ENCODE measurements around the gene PRMT3. TPM values are rescaled to one million over a fixed set of nuclear protein-coding genes. Genes with fewer than 3 reads are reported as not detected.
"Not testable (repeated sequence)": the region's sequence is repeated elsewhere in the genome, so short reads cannot be mapped to it uniquely, and the experiment has no call there.

PRMT3 gene
- total RNA-seq, 2 donors from 2014 or later = 10.1 to 12.2 TPM

DNA sequence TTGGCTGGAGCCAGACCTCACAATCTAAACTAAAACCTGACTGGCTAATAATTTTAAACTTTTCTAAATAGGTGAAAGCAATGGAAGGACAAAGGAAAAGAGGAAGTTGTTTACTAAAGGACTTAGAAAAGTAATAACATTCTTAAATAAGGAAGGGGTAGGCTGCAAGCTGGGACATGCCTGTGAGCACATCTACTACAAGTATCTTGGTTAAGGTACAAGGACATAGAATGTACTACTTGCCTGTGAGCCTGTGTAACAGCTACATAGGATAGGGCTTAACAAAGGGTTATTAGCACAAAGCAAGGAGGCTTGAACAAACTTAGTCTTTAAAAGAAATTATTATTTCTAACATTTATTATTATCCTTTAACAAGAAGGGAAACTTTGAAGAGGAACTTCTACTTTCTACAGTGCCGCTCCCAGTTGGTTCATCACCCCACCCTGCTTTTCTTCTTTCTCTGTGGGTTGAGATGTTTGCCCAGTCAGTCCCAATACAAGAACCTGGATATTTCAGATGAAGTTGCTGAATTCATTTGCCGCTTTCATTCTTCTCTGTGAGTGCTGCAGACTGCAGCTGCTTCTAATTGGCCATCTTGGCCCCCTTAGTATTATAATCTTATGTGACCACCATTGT is 87.5 kb downstream of the PRMT3 start:
- Mint-ChIP-seq H3K4me1 (peaks cover 21% of the 10 kb centered on the region), H3K27ac (no peak overlapping the region), H3K36me3 (ENCODE audit: low read depth) (peaks cover 8% of the 10 kb centered on the region), H3K4me3 (no peak overlapping the region), H3K27me3 (no peaks in the 10 kb centered on the region)
- H3K9me3 ChIP-seq (ENCODE audit: control insufficient read depth, low read length, poor library complexity, severe bottlenecking) = peaks cover 2% of the 10 kb centered on the region
- DNase-seq = no peak
- ATAC-seq = no peak

DNA sequence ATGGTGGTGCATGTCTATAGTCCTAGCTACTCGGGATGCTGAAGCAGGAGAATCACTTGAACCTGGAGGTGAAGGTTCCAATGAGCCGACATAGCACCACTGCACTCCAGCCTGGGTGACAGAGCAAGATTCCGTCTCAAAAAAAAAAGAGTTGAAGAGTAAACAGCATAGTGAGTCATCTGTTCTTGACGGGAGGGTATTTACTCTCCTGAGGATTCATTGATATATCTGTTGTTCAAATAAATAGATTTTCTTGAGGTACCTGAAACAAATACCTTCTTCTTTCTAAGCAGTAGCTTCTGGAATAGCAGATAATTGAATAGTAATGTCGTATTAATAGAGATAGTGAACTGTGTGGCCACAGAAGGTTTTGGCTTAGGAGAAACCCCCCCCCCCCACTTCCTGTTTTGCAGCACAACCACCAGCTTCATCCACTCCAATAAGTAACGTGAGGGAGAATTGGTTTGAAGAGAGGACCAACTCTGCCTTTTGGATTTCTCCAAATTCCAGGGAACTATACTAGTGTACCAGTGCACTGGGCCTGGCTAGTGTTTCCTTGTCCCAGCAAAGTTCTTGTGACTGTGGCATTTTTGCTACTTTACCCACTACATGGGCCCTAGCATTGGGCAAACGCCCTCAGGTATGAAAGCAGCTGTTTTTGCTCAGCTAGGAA is 90.0 kb downstream of the PRMT3 start:
- H3K27ac Mint-ChIP-seq = no peak overlapping the region
- H3K9me3 ChIP-seq (ENCODE audit: control insufficient read depth, low read length, poor library complexity, severe bottlenecking) = peaks cover 2% of the 10 kb centered on the region
- peaks cover 3% of the 10 kb centered on the region for H3K36me3 Mint-ChIP-seq (ENCODE audit: low read depth)
- ATAC-seq = no peak
- DNase-seq = no peak
- H3K4me3 Mint-ChIP-seq = no peak overlapping the region
- peaks cover 11% of the 10 kb centered on the region for H3K4me1 Mint-ChIP-seq
- H3K27me3 Mint-ChIP-seq = no peaks in the 10 kb centered on the region

DNA sequence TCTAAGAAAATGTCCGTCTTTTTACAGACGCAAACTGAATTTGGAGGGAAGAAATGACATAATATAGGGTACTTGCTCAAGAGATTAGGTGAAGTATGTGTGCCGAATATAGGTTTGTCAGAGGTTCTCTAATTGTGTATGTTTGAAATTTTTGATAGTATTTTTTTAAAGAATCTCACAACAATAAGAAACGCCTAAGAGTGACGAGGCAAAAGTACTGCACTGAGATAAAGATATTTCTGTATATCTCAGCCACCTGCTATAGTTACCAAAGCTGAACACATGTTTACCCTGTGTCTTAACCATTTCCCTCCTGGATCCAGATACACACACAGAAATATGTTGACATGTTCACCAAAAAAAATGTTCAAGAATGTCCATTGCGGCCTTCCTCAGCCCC is 92.0 kb downstream of the PRMT3 start:
- no peak overlapping the region for H3K27ac Mint-ChIP-seq
- H3K36me3 Mint-ChIP-seq (ENCODE audit: low read depth) = no peaks in the 10 kb centered on the region
- no peak for DNase-seq
- no peaks in the 10 kb centered on the region for H3K27me3 Mint-ChIP-seq
- no peak for ATAC-seq
- H3K4me1 Mint-ChIP-seq = peaks cover 8% of the 10 kb centered on the region
- H3K9me3 ChIP-seq (ENCODE audit: control insufficient read depth, low read length, poor library complexity, severe bottlenecking) = no peaks in the 10 kb centered on the region
- H3K4me3 Mint-ChIP-seq = no peak overlapping the region

DNA sequence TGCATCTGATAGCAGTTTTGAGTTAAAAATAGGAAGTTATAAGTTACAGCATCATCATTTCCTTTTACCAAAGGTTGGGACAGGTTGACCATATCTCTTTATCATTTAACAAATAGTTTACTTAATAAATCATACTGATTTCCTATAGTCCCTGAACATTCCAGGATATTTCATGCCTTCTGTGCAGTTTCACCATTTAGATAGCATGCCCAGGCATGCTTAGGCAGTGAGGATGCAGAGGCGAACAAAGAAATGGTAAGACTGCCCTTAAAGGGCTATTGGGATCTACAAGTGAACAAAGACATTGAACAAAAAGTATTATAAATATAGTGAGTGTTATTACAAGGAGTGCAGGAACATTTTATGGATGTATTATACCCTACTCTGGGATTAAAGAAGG is 96.4 kb downstream of the PRMT3 start:
- Mint-ChIP-seq H3K27me3 (no peaks in the 10 kb centered on the region), H3K36me3 (ENCODE audit: low read depth) (peaks cover 3% of the 10 kb centered on the region), H3K4me1 (no peaks in the 10 kb centered on the region), H3K27ac (no peak overlapping the region), H3K4me3 (no peak overlapping the region)
- no peak for ATAC-seq
- no peak for DNase-seq
- no peaks in the 10 kb centered on the region for H3K9me3 ChIP-seq (ENCODE audit: control insufficient read depth, low read length, poor library complexity, severe bottlenecking)

DNA sequence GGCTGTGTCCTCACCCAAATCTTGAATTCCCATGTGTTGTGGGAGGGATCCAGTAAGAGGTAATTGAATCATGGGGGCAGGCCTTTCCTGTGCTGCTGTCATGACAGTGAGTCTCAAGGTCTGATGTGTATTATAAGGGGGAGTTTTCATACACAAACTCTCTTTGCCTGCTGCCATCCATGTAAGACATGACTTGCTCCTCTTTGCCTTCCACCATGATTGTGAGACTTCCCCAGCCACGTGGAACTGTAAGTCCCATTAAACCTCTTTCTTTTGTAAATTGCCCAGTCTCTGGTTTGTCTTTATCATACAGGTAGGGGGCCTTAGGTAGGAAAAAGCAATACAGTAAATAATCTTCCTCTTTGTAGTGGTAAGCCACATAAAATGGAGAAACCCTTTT is 96.9 kb downstream of the PRMT3 start:
- ATAC-seq; H3K27ac Mint-ChIP-seq; DNase-seq; H3K27me3 Mint-ChIP-seq; H3K4me3 Mint-ChIP-seq; H3K36me3 Mint-ChIP-seq (ENCODE audit: low read depth); H3K9me3 ChIP-seq (ENCODE audit: control insufficient read depth, low read length, poor library complexity, severe bottlenecking); H3K4me1 Mint-ChIP-seq: not testable (repeated sequence)

- peaks cover 3% of the 10 kb centered on the region for H3K36me3 Mint-ChIP-seq (ENCODE audit: low read depth)
- DNase-seq (no peak), ATAC-seq (no peak)
- H3K27ac Mint-ChIP-seq = no peak overlapping the region
- H3K9me3 ChIP-seq (ENCODE audit: control insufficient read depth, low read length, poor library complexity, severe bottlenecking) = no peaks in the 10 kb centered on the region
- H3K4me3 Mint-ChIP-seq = no peak overlapping the region
- no peaks in the 10 kb centered on the region for H3K4me1 Mint-ChIP-seq
- no peaks in the 10 kb centered on the region for H3K27me3 Mint-ChIP-seq
Measured at GRCh38 chr11:20488352-20488751, 100.8 kb downstream of the PRMT3 start.

- no peaks in the 10 kb centered on the region for H3K9me3 ChIP-seq (ENCODE audit: control insufficient read depth, low read length, poor library complexity, severe bottlenecking)
- Mint-ChIP-seq H3K27ac (no peak overlapping the region), H3K4me1 (no peaks in the 10 kb centered on the region), H3K36me3 (ENCODE audit: low read depth) (peaks cover 3% of the 10 kb centered on the region), H3K27me3 (no peaks in the 10 kb centered on the region), H3K4me3 (no peak overlapping the region)
- no peak for ATAC-seq
- DNase-seq = no peak
Measured at GRCh38 chr11:20489948-20490347, 102.4 kb downstream of the PRMT3 start.

DNA sequence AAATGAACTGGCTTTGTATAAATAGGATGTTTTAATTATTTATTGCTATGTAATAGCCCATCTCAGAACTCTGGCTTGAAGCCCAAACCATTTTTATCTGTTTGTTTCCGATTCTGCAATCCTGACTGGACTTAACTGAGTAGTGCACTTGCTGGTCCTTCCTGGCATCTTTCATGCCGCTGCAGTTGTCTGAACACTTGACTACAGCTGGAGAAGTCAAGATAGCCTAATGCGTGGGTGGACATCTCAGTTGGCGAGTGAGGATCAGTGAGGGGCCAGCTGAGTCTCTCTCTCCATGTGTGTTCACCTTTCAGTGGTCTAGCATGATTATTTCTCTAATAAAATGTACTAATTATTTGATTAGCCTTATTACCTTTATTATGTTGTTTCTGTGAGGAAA is 105.8 kb downstream of the PRMT3 start:
- H3K27me3 Mint-ChIP-seq = no peaks in the 10 kb centered on the region
- ATAC-seq (no peak), DNase-seq (no peak)

GRCh38 chr11:20497124-20497792 is 109.7 kb downstream of the PRMT3 start:
- DNase-seq (no peak), ATAC-seq (no peak)
- no peak overlapping the region for H3K27ac Mint-ChIP-seq
- H3K4me3 Mint-ChIP-seq = no peak overlapping the region
- no peaks in the 10 kb centered on the region for H3K9me3 ChIP-seq (ENCODE audit: control insufficient read depth, low read length, poor library complexity, severe bottlenecking)
- H3K4me1 Mint-ChIP-seq = no peaks in the 10 kb centered on the region
- H3K27me3 Mint-ChIP-seq = no peaks in the 10 kb centered on the region
- peaks cover 11% of the 10 kb centered on the region for H3K36me3 Mint-ChIP-seq (ENCODE audit: low read depth)

More for the DNA sequence above, 105.8 kb downstream of the PRMT3 start:
- H3K9me3 ChIP-seq (ENCODE audit: control insufficient read depth, low read length, poor library complexity, severe bottlenecking) = no peaks in the 10 kb centered on the region
- Mint-ChIP-seq H3K4me1 (no peaks in the 10 kb centered on the region), H3K36me3 (ENCODE audit: low read depth) (peaks cover 8% of the 10 kb centered on the region), H3K4me3 (no peak overlapping the region), H3K27ac (no peak overlapping the region)

GRCh38 chr11:20501252-20501651 is 113.7 kb downstream of the PRMT3 start:
- ATAC-seq (no peak), DNase-seq (no peak)
- Mint-ChIP-seq H3K27me3 (no peaks in the 10 kb centered on the region), H3K4me3 (no peak overlapping the region), H3K4me1 (no peaks in the 10 kb centered on the region), H3K36me3 (ENCODE audit: low read depth) (peaks cover 11% of the 10 kb centered on the region), H3K27ac (no peak overlapping the region)
- H3K9me3 ChIP-seq (ENCODE audit: control insufficient read depth, low read length, poor library complexity, severe bottlenecking) = no peaks in the 10 kb centered on the region

DNA sequence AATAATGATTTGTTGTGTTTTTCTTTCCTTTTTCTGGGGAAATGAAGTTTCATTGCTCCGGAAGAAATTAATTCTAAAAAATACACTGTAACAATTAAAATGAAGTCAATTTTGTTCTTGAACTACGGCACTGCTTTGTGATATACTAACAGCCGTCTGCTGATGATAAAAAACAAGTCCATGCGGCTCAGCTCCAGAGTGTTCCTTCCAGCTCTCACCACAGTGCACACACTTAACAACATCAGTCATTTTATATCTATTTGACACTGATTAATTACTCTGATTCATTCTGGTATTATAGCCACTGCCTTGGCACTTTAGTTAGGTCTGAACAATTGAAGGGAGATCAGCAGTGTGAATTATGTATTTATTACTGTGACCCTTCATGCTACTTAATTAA is 114.5 kb downstream of the PRMT3 start:
- Mint-ChIP-seq H3K36me3 (ENCODE audit: low read depth) (peaks cover 11% of the 10 kb centered on the region), H3K4me1 (no peaks in the 10 kb centered on the region), H3K27me3 (no peaks in the 10 kb centered on the region), H3K27ac (no peak overlapping the region), H3K4me3 (no peak overlapping the region)
- ATAC-seq = no peak
- DNase-seq = no peak
- H3K9me3 ChIP-seq (ENCODE audit: control insufficient read depth, low read length, poor library complexity, severe bottlenecking) = no peaks in the 10 kb centered on the region

DNA sequence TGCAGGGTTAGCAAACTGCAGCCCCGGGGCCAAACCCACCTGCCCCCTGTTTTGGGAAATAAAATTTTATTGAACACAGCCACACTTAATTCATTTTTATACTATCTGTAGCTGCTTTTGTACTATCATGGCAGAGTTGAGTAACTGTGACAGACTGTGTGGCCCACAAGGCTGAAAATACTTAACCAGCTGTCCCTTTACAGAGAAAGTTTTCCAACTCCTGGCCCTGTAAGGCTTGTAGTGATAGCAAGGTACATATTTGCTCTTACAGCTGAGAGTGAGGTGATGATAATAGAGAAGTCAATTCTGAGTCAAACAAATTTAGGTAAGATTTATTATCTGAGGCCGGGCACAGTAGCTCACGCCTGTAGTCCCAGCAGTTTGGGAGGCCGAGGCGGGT is 124.5 kb downstream of the PRMT3 start:
- Mint-ChIP-seq H3K4me1 (peaks cover 5% of the 10 kb centered on the region), H3K27me3 (peaks cover 4% of the 10 kb centered on the region), H3K27ac (no peak overlapping the region), H3K4me3 (no peak overlapping the region), H3K36me3 (ENCODE audit: low read depth) (no peaks in the 10 kb centered on the region)
- no peak for DNase-seq
- no peak for ATAC-seq
- no peaks in the 10 kb centered on the region for H3K9me3 ChIP-seq (ENCODE audit: control insufficient read depth, low read length, poor library complexity, severe bottlenecking)

DNA sequence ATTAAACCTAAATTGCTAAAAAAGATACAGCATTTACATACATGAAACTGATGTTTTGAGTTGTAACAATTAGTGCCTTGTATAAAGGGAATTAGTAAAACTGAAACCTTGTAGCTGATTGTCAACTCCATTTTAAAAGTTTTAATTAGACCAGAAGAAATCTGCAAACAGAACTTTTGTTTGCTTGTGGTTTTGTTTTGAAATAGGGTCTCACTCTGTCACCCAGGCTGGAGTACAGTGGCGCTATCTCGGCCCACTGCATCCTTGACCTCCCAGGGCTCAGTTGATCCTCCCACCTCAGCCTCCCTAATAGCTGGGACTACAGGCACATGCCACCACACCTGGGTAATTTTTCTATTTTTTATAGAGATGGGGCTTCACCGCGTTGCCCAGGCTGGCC is 125.4 kb downstream of the PRMT3 start:
- H3K27ac Mint-ChIP-seq = no peak overlapping the region

More for the DNA sequence above, 125.4 kb downstream of the PRMT3 start:
- peaks cover 7% of the 10 kb centered on the region for H3K27me3 Mint-ChIP-seq
- peaks cover 5% of the 10 kb centered on the region for H3K4me1 Mint-ChIP-seq
- ATAC-seq (no peak), DNase-seq (no peak)
- no peaks in the 10 kb centered on the region for H3K9me3 ChIP-seq (ENCODE audit: control insufficient read depth, low read length, poor library complexity, severe bottlenecking)
- H3K4me3 Mint-ChIP-seq = no peak overlapping the region
- H3K36me3 Mint-ChIP-seq (ENCODE audit: low read depth) = no peaks in the 10 kb centered on the region
